ENCODE results near the gene ITPR1.

- TF ChIP-seq, protein P1, sequence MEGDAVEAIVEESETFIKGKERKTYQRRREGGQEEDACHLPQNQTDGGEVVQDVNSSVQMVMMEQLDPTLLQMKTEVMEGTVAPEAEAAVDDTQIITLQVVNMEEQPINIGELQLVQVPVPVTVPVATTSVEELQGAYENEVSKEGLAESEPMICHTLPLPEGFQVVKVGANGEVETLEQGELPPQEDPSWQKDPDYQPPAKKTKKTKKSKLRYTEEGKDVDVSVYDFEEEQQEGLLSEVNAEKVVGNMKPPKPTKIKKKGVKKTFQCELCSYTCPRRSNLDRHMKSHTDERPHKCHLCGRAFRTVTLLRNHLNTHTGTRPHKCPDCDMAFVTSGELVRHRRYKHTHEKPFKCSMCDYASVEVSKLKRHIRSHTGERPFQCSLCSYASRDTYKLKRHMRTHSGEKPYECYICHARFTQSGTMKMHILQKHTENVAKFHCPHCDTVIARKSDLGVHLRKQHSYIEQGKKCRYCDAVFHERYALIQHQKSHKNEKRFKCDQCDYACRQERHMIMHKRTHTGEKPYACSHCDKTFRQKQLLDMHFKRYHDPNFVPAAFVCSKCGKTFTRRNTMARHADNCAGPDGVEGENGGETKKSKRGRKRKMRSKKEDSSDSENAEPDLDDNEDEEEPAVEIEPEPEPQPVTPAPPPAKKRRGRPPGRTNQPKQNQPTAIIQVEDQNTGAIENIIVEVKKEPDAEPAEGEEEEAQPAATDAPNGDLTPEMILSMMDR (IDR thresholded peaks at IDR 0.05), result no peak
- TF ChIP-seq POLR2A (IDR thresholded peaks at IDR 0.05), result no peak
Observed at GRCh38 chr3:4606911-4607310, 113.8 kb downstream of the ITPR1 start.
